Activated CD4-positive, alpha-beta T cell treated with anti-CD3 and anti-CD28 coated beads for 4 hours (primary cell): ENCODE results near the gene THTPA.

Source experiments
- DNase-seq, 2 donors: peaks; one replicate each; pipeline ENCODE4 v3.0.0-alpha.2; 2020

The THTPA gene, protein sequence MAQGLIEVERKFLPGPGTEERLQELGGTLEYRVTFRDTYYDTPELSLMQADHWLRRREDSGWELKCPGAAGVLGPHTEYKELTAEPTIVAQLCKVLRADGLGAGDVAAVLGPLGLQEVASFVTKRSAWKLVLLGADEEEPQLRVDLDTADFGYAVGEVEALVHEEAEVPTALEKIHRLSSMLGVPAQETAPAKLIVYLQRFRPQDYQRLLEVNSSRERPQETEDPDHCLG

DNA sequence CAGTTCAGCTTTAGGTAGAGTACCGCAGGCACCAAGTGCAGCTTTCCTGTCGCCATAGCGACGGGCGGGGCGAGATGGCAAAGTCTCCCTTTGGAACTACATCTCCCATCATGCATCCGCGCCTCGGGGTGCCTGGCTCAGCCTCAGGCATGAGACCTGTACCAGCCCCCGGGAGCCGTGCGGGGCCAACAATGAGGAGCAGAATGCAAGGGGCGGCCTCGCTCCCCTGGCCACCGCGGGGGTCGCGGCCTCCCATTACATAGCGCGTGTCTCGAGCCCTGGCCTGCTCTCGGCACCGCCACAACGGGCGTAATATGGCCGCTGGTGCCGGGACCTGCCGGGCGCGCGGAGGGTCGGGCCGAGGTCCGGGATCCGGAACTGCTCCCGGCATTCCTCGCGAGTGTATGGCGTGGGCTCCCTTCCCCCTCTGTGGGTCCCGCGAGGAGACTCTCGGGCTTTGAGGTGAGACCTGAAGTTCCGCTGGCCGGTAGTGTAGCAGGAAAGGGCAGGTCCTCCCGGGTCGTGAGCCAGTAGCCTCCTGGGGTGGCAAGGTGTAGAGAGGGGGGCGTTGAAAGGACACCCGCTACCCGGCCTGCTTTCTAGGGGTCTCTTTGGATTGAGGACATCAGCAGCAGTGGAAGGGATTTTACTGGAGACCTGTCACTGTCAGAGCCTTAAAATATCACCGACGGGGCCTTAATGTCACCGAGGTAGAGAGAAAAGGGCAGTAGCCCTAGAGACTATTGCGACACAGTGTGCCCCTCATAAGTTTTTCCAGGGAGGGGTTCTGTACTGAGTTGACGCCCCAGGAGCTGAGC, at the start of gene THTPA:
THTPA (plus strand) TSS at position 390 of the 818 bp plus-strand sequence. CDS start 487 bp downstream, outside the sequence.
- peak; percentile 94 for DNase-seq

DNA sequence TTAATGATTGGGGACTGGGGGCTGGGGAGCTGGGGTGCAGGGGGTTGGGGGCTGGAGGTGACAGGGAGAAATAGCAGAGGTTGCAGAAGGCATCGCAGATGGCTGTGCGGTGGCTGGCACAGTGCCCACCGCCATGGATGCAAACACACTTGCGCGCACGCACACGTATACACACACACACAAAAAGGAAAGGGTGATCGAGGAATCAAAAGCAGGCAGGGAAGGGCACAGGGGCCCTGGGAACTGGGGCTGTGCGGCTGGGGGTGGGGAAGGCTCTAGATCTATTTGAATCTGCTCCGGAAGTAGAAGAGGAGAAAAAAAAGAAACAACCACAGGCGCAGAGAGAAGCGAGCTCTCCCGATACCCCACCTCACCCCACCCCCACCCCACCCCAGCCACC, 43.9 kb upstream of the THTPA start:
- no peak for DNase-seq

DNA sequence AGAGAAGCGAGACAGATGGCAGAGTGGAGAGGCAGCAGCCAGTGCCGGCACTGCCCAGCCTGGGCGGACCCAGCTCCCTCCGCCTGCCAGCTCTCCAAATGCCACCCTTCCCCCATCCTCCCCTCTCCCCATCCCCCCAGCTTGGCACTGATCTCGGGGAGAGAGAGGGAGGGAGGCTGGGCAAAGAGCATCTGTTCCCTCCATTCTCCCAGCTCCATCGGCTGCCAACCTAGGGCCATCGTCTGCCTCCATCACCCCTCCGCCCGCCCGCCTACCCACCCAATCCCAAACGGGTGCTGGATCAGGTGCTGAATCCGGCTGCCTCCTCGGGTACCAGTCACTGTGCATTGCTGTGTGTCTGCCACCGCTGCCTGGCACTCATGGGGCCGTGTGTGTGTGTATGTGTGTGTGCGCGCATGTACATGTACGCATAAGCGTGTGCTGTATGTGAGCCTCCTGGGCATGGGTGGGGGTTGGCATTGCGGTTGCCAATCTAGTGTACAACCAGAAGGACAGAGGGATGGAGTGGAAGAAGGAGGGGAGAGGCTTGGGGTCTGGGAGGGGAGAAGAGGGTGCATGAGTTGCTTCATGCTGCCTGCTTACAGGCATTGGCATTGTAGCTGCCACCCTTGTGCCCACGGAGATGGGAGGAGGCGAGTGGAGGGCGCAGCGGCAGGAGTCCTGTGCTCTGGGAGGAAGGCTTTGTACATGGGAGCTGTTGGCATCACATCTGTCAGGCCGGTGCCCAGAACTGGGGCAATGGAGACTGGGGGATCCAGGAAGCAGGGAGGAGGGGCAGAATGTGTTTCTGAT, 42.9 kb upstream of the THTPA start:
- DNase-seq, result no peak

DNA sequence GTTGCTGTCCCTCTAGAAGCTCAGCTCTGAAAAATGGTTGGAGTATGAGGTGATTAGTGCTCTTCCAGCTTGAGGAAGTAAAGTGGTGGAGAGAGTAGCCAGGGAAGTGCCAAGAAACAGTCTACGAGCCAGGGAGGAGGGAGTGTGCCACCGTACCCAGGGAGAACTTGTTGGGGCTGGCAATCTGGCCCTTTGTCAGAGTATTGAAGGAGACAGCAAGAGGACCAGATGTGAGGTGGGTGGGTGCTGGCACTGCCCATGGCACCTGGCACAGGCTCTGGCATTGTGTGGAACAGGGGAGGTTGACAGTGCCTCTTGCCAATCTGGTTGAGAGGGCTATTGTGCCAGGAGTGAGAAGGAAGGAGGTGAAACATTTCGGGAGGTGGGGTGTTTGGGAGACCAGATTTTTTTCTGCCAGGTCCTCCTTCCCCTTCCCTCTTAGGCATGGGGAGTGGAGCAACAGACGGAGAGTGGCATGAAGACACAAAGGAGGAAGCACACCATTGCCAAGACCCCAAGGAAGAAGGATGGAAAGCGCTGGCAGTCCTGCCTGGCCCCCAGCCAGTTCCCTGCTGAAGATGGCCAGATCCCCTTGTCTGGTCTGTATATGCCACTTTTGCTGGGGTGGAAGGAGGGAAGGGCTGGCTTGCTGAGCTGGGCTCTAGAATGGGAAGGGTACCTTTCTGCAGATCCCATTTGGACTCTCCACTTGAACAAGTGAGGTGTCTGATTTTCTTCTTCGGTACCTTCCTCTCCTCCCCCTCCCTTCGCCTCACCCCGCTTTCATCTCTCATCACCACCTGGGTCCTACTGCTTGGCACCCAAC, 42.0 kb upstream of the THTPA start:
- no peak for DNase-seq

DNA sequence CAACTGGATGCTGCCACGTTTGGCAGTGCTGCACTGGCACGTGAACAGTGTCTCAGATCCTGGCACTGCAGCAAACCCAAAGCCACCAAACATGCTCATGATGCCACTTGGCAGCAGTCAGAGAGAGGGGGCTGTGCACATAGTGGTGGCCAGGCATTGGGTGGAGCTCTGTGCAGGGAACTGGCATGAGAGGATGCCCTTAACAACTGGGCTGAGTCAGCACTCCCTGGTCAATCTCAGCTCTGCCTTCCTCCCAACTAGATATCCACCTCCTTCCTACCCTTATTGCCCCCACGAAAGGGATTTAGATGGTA, 41.5 kb upstream of the THTPA start:
- no peak for DNase-seq

DNA sequence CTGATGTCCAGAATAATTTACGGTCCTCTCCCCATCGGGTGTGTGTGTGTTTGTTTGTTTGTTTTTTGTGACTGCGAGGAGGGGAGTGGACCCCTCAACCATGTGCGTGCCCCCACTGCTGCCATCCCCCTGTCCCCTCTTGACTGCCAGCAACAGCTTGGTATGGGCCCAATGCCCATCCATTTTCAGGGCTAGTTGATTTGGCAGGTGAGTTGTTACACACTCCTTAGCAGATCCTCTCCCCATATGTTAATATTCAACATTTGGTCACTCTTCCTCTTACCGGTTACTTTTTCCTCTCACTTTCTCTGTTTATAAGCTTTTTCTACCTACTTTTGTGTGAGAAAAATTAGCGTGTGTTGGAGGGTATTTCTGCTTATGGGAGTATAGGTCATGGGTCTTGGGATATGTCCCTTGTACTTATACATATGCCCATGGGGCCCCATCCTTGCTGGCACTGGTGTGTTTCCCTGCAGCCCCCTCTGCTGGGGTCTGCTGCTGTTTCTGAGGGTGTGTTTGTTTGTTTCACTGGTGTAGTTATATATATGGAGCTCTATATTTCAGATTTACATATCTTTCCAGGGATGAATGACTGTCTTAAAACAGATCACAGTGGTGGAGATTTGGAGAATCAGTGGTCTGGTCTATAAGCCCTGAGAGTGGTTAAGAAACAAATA, 38.3 kb upstream of the THTPA start:
- no peak for DNase-seq

DNA sequence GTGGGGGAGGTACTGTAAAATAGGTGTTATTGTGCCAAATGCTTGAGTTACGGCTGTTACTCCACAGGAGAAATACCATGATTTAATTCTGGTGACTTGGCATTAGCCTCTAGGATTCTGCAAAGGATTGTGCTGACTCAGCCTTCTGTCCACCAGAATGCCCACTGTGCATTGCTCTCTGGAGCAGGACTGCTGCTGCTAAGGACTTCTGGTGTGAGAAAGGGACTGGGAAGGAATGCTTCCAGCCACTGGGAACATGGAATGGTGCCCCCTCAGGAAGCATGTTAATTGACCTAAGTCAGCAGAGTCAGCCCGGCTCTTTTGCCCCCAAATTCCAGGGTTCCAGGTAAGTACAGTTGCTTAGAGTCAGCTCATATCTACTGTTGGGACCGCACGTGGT, 37.4 kb upstream of the THTPA start:
- no peak for DNase-seq

DNA sequence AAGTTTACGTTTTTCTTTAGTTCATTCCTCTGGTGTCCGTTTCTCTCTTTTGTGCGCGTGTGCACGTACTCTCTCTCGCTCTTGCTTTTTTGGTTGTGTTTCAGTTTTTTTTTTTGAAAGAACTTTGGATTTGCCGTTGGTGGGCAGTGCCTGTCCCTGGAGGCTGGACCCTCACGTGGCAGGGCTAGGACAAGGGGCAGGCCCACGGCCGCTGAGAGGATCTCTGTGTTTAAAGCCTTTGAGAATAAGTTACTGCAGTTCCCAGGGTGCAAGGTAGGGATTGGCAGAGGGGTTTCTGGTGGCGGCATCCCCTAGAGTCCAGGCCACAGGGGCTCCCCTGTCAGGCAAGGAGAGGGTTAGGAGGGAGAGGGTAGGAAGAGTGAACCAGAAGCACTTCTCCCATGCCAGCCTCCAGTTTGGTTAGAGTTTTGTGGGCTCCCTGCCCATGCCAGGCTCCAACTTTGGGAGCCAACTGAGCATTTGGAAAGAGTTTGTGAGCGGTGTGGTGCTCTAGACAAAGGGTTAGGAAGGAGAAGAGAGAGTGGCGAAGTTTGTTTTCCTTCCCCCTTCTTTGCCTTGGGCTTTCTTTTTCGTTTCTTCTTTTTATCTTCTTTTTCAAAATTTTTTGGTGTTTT, 35.1 kb upstream of the THTPA start:
- no peak for DNase-seq

DNA sequence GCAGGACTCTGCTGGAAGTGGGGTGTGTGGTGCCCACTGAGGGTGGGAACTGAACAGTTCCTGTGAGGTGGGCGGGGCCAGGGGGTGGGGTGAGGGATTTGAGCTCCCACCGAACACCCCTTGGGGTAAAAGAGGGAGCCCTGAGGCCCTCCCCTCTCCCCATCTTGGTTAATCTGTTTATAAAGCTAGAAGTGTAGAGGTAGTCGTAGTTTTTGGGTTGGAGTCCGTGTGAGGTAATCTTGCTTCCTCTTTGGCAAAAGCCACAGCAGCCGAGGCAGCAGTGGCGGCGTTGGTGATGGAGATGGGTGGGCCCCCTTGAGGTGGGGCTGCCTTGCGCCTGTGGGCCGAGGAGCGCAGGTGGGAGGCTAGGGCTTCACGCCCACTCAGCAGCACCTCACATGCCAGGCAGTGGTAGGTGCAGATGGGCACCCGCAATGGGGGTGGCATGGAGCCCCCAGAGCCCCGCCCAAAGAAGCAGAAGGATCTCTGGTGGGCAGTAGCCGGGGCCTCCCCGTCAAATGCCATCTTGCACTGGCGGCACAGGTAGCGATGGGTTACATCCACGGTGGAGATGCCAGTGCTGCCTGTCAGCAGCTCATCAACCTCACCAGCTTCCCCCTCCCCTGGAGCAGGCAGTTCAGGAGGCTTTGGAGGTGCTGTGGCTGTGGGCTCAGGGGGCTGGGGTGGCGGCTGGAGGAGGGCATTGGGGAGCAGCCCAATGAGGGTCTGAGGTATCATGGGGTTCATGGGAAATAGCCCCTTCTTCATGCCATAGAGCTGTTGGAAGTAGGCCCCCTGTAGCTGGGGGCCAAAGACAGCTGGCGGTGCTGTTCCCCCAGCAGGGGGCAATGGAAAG, 34.1 kb upstream of the THTPA start:
- no peak for DNase-seq

DNA sequence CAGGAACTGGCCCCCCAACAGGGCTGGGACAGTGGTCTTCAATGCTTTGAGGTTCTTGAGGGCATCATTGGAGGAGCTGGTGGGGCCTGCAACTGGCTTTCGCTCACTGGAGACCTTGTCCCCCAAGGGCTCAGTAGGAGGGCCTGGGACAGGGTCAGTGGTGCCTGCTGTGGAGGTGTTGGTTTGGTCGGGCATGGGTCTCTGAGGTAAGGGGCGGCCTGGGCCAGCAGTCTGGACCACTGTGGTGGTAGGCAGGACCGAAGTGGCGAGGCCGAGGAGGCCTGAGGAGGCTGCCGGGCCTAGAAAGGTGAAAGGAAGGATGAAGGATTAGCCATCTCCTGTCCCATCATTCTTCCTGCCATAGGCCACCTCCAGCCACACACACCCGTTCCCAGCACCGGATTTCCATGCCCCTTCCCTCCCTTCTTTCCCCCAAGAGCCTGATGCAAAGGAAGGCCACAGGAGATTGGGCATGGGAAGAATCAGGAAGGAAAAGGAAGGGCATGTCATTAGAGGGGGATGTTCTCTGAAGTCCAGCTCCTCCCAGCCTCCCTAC, 33.4 kb upstream of the THTPA start:
- DNase-seq, result no peak

DNA sequence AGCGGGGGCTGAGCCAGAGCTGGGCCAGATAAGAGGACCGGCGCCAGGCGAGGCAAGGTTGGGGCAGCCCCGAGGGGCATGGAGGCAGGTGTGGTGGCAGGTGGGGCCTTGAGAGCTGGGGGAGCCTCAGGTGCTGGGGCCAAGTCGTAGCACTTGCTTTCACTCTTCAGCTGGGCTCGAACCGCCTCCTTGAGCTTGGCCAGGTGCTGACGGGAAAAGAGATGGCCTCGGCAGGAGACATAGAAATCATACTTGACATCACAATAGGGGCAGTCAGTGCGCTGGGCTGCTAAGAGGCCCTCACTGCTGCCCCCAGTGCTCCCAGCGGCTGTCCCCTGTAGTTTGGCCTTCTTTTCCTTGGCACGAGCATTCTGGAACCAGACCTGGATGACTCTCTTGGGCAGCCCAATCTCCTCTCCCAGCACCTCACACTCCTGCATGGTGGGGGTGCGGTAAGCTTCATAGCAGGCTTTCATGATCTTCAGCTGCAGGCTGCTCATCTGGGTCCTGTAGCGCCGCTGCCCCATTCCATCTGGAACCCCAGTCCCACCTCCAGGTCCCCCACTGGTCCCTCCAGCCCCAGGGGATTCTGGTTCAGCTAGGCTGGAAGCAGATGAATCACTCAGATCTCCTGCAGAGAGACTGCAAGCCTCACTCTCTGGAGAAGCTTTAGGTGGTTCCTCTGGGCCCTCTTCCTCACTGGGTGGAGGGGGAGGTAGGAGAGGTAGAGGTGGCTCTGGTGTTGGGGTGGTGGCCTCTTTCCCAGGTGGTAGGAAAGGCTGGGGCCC, 32.6 kb upstream of the THTPA start:
- no peak for DNase-seq

DNA sequence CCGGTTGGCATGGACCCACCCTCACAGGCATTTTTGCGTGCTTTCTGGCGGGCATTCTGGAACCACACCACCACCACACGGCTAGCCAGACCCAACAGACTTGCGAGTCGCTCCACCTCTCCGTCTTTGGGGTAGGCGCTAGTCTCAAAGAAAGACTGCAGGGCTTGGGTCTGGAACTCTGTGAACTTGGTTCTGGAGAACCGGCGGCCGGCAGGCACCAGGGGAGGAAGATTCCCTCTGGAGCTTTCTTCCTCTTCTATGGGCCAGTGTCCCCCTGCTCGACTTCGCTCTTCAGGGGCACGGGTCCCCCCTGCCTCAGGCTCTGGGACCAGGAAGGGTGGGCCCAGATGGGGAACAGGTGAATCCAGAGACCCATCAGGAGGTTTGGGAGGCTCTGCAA, 31.1 kb upstream of the THTPA start:
- DNase-seq, result no peak

DNA sequence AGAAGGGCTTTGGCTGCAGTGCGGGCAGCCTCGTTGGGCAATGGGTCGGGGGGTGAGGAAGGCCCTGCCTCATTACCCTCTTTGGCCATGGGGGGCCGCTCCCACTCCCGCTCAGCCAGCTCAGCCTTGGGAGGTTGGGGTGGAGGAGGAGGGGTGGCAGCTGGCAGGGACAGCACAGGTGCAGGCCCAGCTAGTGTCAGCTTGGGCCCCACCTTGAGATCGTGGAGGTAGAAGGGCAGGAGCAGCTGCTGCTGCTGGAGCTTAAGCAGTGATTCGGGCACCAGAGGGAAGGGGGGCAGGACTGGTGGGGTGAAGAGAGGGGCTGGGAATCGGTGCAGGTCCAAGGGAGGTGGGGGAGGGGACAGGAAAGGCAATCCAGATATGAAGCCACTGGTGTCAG, 30.5 kb upstream of the THTPA start:
- DNase-seq, result no peak

DNA sequence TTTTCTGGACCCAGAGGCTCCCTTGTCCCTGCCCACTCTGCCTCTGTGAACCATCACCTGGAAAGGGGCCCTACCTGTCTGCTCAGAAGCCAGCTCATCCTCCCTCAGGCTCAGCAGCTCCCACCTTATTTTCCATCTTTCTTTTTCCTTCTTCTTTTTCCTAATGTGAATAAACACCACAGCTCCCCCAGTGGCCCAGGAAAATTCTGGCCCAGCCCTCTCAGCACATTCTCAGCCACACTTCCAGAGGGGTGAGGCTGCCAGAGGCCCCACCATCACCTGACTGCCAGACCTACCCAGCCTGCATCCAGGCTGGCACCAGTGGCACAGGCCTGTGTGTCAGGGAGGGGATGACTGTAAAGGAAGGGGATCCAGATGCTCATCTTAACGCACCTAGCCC, 27.5 kb upstream of the THTPA start:
- no peak for DNase-seq

DNA sequence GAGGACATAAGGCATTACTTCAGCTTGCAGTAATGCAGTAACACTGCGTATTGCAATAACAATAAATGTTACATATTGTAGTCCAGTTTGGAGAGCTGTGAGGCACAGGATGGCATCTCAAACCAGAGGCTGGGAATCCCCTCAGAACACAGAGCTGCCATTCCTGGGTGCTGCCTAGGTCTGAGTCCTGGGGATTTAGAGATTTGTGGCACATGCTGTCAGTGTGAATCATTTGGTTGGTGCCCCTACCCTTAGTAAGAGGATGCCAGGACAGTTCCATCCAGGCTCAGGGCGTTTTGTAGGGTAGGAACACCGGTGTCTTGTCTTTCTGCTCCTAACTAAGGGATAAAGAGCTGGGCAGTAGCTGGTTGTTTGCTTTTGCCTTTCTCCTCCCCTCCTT, 27.1 kb upstream of the THTPA start:
- no peak for DNase-seq

DNA sequence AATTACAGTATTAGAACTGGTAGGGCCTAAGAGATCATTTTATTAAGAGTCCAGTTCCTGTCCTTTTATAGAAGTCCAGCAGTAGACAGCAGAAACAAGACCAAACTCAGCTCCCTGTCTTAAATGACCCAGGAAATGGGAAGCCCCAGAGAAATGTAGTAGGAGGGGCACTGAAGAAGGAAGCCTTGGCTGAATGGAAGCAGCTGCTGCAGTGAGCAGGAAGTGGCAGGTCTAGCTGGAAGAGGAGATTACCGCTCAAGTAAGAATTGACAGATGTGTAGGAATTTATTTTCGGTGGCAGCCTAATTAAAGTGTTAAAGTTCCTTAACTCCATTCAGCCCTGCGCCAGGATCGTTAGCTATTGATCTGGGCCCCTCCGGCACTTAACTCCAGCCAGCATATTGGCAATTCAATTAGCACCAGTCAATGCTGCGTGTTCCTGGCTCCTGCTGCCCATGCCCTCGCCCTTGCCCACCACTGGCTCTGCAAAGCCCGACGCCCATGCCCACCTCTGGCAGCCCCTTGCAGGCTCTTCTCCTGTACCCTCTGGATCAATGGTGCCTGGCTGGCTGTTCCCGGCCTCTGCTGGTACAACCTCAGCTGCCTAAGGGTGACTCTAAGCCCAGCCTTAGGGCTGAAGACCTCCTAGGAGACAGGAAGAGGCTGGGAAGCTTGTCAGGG, 25.6 kb upstream of the THTPA start:
- DNase-seq, result no peak

DNA sequence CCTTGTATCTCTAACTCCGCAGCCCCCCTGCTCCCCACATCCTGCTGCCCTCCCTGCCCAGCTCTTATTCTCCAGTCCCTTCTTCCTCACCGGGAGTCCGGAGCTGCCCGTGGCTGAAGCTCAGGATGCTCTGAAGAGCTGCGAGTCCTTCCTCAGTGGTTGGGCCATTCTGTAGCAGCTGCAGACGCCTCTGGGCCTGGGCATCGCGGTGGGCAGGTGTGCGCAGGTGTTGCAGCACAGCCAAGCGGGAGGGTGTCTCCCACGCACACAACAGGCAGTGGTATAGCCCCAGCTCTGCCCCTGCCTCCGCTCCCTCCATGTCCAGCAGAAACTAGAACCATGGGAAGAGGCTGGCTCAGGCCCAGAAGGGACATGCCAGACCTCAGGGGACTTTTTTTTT, 24.7 kb upstream of the THTPA start:
- no peak for DNase-seq

DNA sequence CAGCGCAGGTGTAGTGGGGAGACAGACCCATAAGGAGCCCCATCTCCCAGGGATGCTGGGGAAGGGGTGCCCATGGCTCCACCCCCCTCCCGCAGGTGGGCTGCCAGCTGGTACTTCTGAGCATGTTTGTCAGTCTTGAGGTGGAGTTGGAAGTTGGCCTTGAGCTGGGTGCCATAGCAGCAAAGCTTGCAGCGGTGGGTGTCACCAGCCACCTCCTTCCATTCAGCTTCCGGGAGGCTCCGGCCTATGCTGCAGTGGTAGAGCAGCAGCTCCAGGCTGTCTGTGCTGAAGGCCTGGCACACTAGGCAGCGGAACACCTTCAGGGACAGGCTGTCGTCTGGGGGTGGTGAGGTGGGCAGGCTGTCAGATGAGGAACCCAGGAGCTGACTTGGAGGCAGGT, 23.4 kb upstream of the THTPA start:
- no peak for DNase-seq
